ENCODE results near the gene POLR1D.

Gene POLR1D

GRCh38 chr13:27639186-27639585 lies 17.5 kb downstream of the POLR1D start:
- DNase-seq (ENCODE audit: low read depth) = no peak

GRCh38 chr13:27641711-27642502 lies 20.2 kb downstream of the POLR1D start:
- DNase-seq (ENCODE audit: low read depth) = no peak

- no peak for DNase-seq (ENCODE audit: low read depth)
These were observed 21.8 kb downstream of the POLR1D start for GRCh38 chr13:27643334-27644132.

GRCh38 chr13:27644302-27644701 lies 22.6 kb downstream of the POLR1D start:
- no peak for DNase-seq (ENCODE audit: low read depth)

- no peak for DNase-seq (ENCODE audit: low read depth)
These were observed 28.6 kb downstream of the POLR1D start for GRCh38 chr13:27650312-27650711.

- no peak for DNase-seq (ENCODE audit: low read depth)
These were observed 32.4 kb downstream of the POLR1D start for GRCh38 chr13:27654059-27654458.

GRCh38 chr13:27654816-27655215 lies 33.1 kb downstream of the POLR1D start:
- no peak for DNase-seq (ENCODE audit: low read depth)

GRCh38 chr13:27657724-27658123 lies 36.0 kb downstream of the POLR1D start:
- DNase-seq (ENCODE audit: low read depth) = no peak

GRCh38 chr13:27658546-27658945 lies 36.9 kb downstream of the POLR1D start:
- DNase-seq (ENCODE audit: low read depth) = no peak

- no peak for DNase-seq (ENCODE audit: low read depth)
These were observed 37.6 kb downstream of the POLR1D start for GRCh38 chr13:27659145-27659865.

- DNase-seq (ENCODE audit: low read depth) = no peak
These were observed 38.8 kb downstream of the POLR1D start for GRCh38 chr13:27660511-27660910.

GRCh38 chr13:27661017-27661416 lies 39.3 kb downstream of the POLR1D start:
- no peak for DNase-seq (ENCODE audit: low read depth)

- DNase-seq (ENCODE audit: low read depth) = no peak
These were observed 41.2 kb downstream of the POLR1D start for GRCh38 chr13:27662738-27663470.

- DNase-seq (ENCODE audit: low read depth) = no peak
These were observed 42.3 kb downstream of the POLR1D start for GRCh38 chr13:27663947-27664346.

- no peak for DNase-seq (ENCODE audit: low read depth)
These were observed 43.6 kb downstream of the POLR1D start for GRCh38 chr13:27665333-27665732.

GRCh38 chr13:27665761-27666160 lies 44.1 kb downstream of the POLR1D start:
- DNase-seq (ENCODE audit: low read depth) = no peak

- no peak for DNase-seq (ENCODE audit: low read depth)
These were observed 45.3 kb downstream of the POLR1D start for GRCh38 chr13:27666951-27667350.

- DNase-seq (ENCODE audit: low read depth) = no peak
These were observed 46.3 kb downstream of the POLR1D start for GRCh38 chr13:27667946-27668345.

- DNase-seq (ENCODE audit: low read depth) = no peak
These were observed 49.2 kb downstream of the POLR1D start for GRCh38 chr13:27670861-27671260.

GRCh38 chr13:27672025-27672424 lies 50.3 kb downstream of the POLR1D start:
- DNase-seq (ENCODE audit: low read depth) = no peak

Data from activated T-cell treated with anti-CD3 and anti-CD28 coated beads for 24 hours (primary cell).